HG03432 (cell line): ENCODE results near the gene MYBPC3.

Experiments used
- ATAC-seq: cut with Tn5 transposase; IDR thresholded peaks from one replicate; pipeline ENCODE4 v1.9.1; 2021; ENCODE audit warnings: mild to moderate bottlenecking, moderate library complexity; ENCODE audit not compliant: unreplicated experiment

MYBPC3 gene

GRCh38 chr11:47359162-47359561 is 6.7 kb upstream of the MYBPC3 start:
- ATAC-seq: no peak

- ATAC-seq: no peak
Measured at GRCh38 chr11:47358731-47359051, 6.2 kb upstream of the MYBPC3 start.

GRCh38 chr11:47357985-47358730 is 5.7 kb upstream of the MYBPC3 start:
- ATAC-seq: no peak

GRCh38 chr11:47356998-47357329 is 4.5 kb upstream of the MYBPC3 start:
- ATAC-seq: no peak

- no peak for ATAC-seq
Measured at GRCh38 chr11:47356129-47356997, 3.9 kb upstream of the MYBPC3 start.

GRCh38 chr11:47355283-47356128 is 3.0 kb upstream of the MYBPC3 start:
- no peak for ATAC-seq

- ATAC-seq: no peak
Measured at GRCh38 chr11:47354913-47355282, 2.4 kb upstream of the MYBPC3 start.

- no peak for ATAC-seq
Measured at GRCh38 chr11:47353978-47354774, 1.7 kb upstream of the MYBPC3 start.

GRCh38 chr11:47351156-47352126 is 1.1 kb downstream of the MYBPC3 start:
- no peak for ATAC-seq

GRCh38 chr11:47350315-47350714 is 2.2 kb downstream of the MYBPC3 start:
- no peak for ATAC-seq

GRCh38 chr11:47349521-47350095 is 2.9 kb downstream of the MYBPC3 start:
- no peak for ATAC-seq

- ATAC-seq: no peak
Measured at GRCh38 chr11:47348859-47349258, 3.6 kb downstream of the MYBPC3 start.

GRCh38 chr11:47348131-47348802 is 4.2 kb downstream of the MYBPC3 start:
- no peak for ATAC-seq

GRCh38 chr11:47347137-47347536 is 5.4 kb downstream of the MYBPC3 start:
- ATAC-seq: no peak

- no peak for ATAC-seq
Measured at GRCh38 chr11:47345890-47346563, 6.5 kb downstream of the MYBPC3 start.

- no peak for ATAC-seq
Measured at GRCh38 chr11:47342854-47343253, 9.6 kb downstream of the MYBPC3 start.

GRCh38 chr11:47342036-47342803 is 10.3 kb downstream of the MYBPC3 start:
- no peak for ATAC-seq
